Trophoblast cell (in vitro differentiated cells and primary cell): ENCODE data around the gene ART3.

Source experiments
- DNase-seq, 2 donors: peaks; one replicate each; pipeline ENCODE4 v3.0.0-alpha.2; 2016
- H2AFZ ChIP-seq: 2 replicates; pipeline ENCODE4 v1.6.1; 2013; ENCODE audit warnings: low read length, moderate library complexity, mild to moderate bottlenecking; ENCODE audit not compliant: insufficient read depth, poor library complexity
- H2AK5ac ChIP-seq: 2 replicates; pipeline ENCODE4 v1.6.1; 2013; ENCODE audit warnings: mild to moderate bottlenecking, low read length
- H2BK120ac ChIP-seq: 2 replicates; pipeline ENCODE4 v1.6.1; 2013; ENCODE audit warnings: low read length, mild to moderate bottlenecking, moderate library complexity; ENCODE audit not compliant: insufficient read depth, poor library complexity
- H2BK12ac ChIP-seq: 2 replicates; pipeline ENCODE4 v1.6.1; 2013; ENCODE audit warnings: mild to moderate bottlenecking, low read length, moderate library complexity
- H2BK5ac ChIP-seq: 2 replicates; pipeline ENCODE4 v1.6.1; 2013; ENCODE audit warnings: low read length, low read depth, moderate library complexity, mild to moderate bottlenecking; ENCODE audit not compliant: poor library complexity
- H3K14ac ChIP-seq: 2 replicates; pipeline ENCODE4 v1.6.1; 2013; ENCODE audit warnings: mild to moderate bottlenecking, low read length
- H3K18ac ChIP-seq: 2 replicates; pipeline ENCODE4 v1.6.1; 2013; ENCODE audit warnings: mild to moderate bottlenecking, low read length
- H3K23ac ChIP-seq: 2 replicates; pipeline ENCODE4 v1.6.1; 2013; ENCODE audit warnings: low read length
- H3K27ac ChIP-seq: 2 replicates; pipeline ENCODE4 v1.5.1; 2013; ENCODE audit warnings: low read depth, mild to moderate bottlenecking, inconsistent platforms, low read length, moderate library complexity
- H3K27me3 ChIP-seq: 2 replicates; pipeline ENCODE4 v1.6.1; 2013; ENCODE audit warnings: inconsistent platforms, mild to moderate bottlenecking, low read length, moderate library complexity; ENCODE audit not compliant: insufficient read depth
- H3K36me3 ChIP-seq, 2 experiments: 1 replicate in 1 of 2; 2 replicates in 1 of 2; pipeline ENCODE4 v1.6.1; 2013; ENCODE audit warnings: low read length in 2 of 2, mild to moderate bottlenecking in 2 of 2, moderate library complexity in 1 of 2; ENCODE audit not compliant: insufficient read depth in 2 of 2, control insufficient read depth in 1 of 2
- H3K4ac ChIP-seq: 2 replicates; pipeline ENCODE4 v1.6.1; 2013; ENCODE audit warnings: low read depth, mild to moderate bottlenecking, low read length, moderate library complexity
- H3K4me1 ChIP-seq, 2 experiments: 1 replicate in 1 of 2; 2 replicates in 1 of 2; pipeline ENCODE4 v1.6.1; 2013; ENCODE audit warnings: low read length in 2 of 2, mild to moderate bottlenecking in 2 of 2, moderate library complexity in 1 of 2; ENCODE audit not compliant: insufficient read depth in 2 of 2, control insufficient read depth in 1 of 2
- H3K4me2 ChIP-seq: 2 replicates; pipeline ENCODE4 v1.6.1; 2013; ENCODE audit warnings: inconsistent platforms, mild to moderate bottlenecking, low read length, moderate library complexity
- H3K4me3 ChIP-seq: 2 replicates; pipeline ENCODE4 v1.5.1; 2013; ENCODE audit warnings: mild to moderate bottlenecking, low read depth, low read length, inconsistent platforms
- H3K79me1 ChIP-seq: one replicate; pipeline ENCODE4 v1.6.1; 2013; ENCODE audit warnings: low read length
- H3K79me2 ChIP-seq: 2 replicates; pipeline ENCODE4 v1.6.1; 2013; ENCODE audit warnings: low read length, mild to moderate bottlenecking; ENCODE audit not compliant: control insufficient read depth, insufficient read depth, poor library complexity
- H3K9ac ChIP-seq: 2 replicates; pipeline ENCODE4 v1.6.1; 2013; ENCODE audit warnings: mild to moderate bottlenecking, low read length
- H3K9me3 ChIP-seq: 2 replicates; pipeline ENCODE4 v1.6.1; 2013; ENCODE audit warnings: low read depth, mild to moderate bottlenecking, control low read depth, inconsistent platforms, low read length; ENCODE audit not compliant: insufficient read depth
- H4K12ac ChIP-seq: 2 replicates; pipeline ENCODE4 v1.6.1; 2013; ENCODE audit warnings: low read depth, mild to moderate bottlenecking, low read length, moderate library complexity
- H4K8ac ChIP-seq: 2 replicates; pipeline ENCODE4 v1.6.1; 2013; ENCODE audit warnings: low read depth, mild to moderate bottlenecking, low read length, moderate library complexity
- H4K91ac ChIP-seq: one replicate; pipeline ENCODE4 v1.6.1; 2013; ENCODE audit warnings: low read depth, mild to moderate bottlenecking, low read length, moderate library complexity
- WGBS: extraction: QIAGEN DNeasy Blood & Tissue Kit; methylation state at CpG from one replicate; pipeline ENCODE4 v1.1.7; 2013; ENCODE audit warnings: missing lambda C conversion rate; ENCODE audit not compliant: insufficient read length, insufficient coverage; ENCODE audit errors: extremely low coverage; 5-methylcytosine and 5-hydroxymethylcytosine counted together

ART3 gene

DNA sequence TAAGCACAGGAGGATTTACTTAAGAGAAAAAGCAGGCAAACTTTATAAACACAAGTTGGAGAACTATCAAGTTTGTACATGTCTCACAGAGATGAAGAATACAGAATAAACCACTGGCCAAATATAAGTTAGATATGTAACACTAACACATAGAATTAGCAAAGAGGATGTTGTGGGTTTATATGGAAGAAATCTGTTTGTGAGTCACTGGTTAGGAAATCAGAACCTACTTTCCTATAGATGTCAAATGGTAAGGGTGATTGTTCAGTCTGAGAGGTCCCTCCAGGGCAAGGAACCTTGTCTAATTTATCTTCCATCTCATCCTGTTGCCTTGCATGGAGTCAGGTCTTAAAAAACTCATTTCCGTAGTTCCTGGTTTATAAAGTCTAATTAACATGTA, 14.8 kb upstream of the ART3 start:
- Histone ChIP-seq H3K14ac (no peak overlapping the region), H3K4me1 (no peaks in the 10 kb centered on the region), H4K12ac (no peak overlapping the region), H3K4ac (no peak overlapping the region), H3K27ac (no peak overlapping the region), H3K79me2 (no peaks in the 10 kb centered on the region), H3K9ac (no peak overlapping the region), H3K27me3 (no peaks in the 10 kb centered on the region), H2AK5ac (no peak overlapping the region), H2AFZ (no peak overlapping the region), H3K4me2 (no peak overlapping the region), H3K18ac (no peak overlapping the region), H2BK12ac (no peak overlapping the region), H4K8ac (no peak overlapping the region), H3K36me3 (no peaks in the 10 kb centered on the region), H3K79me1 (no peaks in the 10 kb centered on the region), H2BK5ac (no peak overlapping the region), H3K23ac (no peak overlapping the region), H4K91ac (no peak overlapping the region), H3K4me3 (no peak overlapping the region), H2BK120ac (no peak overlapping the region), H3K9me3 (no peaks in the 10 kb centered on the region)
- no CpG with 5 or more reads among the region's 1 CpG for WGBS
- no peak for DNase-seq

DNA sequence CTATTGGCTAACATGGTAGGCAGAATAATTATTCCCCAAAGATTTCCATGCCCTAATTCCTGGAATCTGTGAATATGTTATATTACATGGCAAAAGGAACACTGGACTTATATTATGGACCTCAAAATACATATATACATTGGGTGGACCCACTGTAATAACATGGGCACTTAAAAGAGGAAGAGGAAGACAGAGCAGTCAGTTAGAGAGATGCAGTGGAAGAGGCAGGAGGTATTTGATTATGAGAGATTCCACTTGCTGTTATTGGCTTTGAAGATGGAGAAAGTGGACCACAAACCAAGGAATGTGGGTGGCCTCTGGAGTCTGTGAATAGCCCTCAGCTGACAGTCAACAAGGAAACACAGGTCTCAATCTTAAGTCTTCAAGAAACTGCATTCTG, 14.0 kb upstream of the ART3 start:
- Histone ChIP-seq H3K4me1 (no peaks in the 10 kb centered on the region), H3K9me3 (no peaks in the 10 kb centered on the region), H2BK5ac (no peak overlapping the region), H3K79me1 (no peaks in the 10 kb centered on the region), H3K36me3 (no peaks in the 10 kb centered on the region), H3K4ac (no peak overlapping the region), H3K4me2 (no peak overlapping the region), H4K91ac (no peak overlapping the region), H3K9ac (no peak overlapping the region), H3K27me3 (no peaks in the 10 kb centered on the region), H3K27ac (no peak overlapping the region), H3K79me2 (no peaks in the 10 kb centered on the region), H3K4me3 (no peak overlapping the region), H2BK12ac (no peak overlapping the region), H2AK5ac (no peak overlapping the region), H2AFZ (no peak overlapping the region), H4K8ac (no peak overlapping the region), H4K12ac (no peak overlapping the region), H3K23ac (no peak overlapping the region), H3K14ac (no peak overlapping the region), H3K18ac (no peak overlapping the region), H2BK120ac (no peak overlapping the region)
- DNase-seq: no peak

DNA sequence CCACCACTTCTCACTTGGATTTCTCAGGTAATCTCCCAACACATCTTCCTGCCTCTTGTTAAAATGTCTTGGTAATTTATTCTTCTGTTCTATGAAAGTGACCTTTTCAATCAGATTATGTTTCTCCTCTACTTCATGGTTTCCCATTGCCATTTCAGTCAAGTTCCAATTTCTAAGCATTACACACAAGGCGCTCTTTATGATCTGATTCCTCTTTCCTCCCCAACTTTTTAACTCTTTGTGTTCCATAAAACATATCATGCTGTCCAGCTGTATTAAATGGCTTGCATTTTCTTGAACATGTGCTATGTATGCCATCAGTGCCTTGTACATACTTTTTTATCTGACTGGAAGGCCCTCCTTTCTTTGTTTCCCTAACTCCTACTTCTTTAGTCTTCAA, 13.1 kb upstream of the ART3 start:
- Histone ChIP-seq H3K79me1 (no peaks in the 10 kb centered on the region), H3K4ac (no peak overlapping the region), H4K91ac (no peak overlapping the region), H3K79me2 (no peaks in the 10 kb centered on the region), H3K9me3 (no peaks in the 10 kb centered on the region), H3K18ac (no peak overlapping the region), H4K8ac (no peak overlapping the region), H3K4me1 (no peaks in the 10 kb centered on the region), H2AK5ac (no peak overlapping the region), H3K27me3 (no peaks in the 10 kb centered on the region), H3K36me3 (no peaks in the 10 kb centered on the region), H3K14ac (no peak overlapping the region), H2AFZ (no peak overlapping the region), H3K4me3 (no peak overlapping the region), H3K23ac (no peak overlapping the region), H3K4me2 (no peak overlapping the region), H3K9ac (no peak overlapping the region), H2BK120ac (no peak overlapping the region), H4K12ac (no peak overlapping the region), H2BK12ac (no peak overlapping the region), H3K27ac (no peak overlapping the region), H2BK5ac (no peak overlapping the region)
- no peak for DNase-seq
- no CpG with 5 or more reads among the region's 1 CpG for WGBS

DNA sequence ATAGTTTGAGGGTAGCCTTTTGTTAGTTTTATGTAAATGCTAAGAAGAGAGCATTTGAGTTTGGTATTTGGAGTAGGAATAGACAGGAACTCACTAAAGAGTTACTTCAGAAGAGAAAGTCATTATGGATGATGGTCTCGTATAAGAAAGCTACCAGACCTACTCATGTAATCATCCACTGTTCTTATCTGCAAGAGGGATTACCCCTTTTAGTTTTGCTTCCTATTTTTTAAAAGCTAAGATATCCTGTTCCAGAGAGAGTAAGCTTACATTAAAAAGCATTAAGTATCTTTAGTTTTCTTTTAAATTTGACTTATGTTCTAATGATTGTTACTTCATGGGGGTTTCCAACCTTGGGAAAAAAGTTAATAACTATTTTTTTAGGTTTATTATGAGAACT, 12.5 kb upstream of the ART3 start:
- Histone ChIP-seq H2BK120ac (no peak overlapping the region), H3K4me3 (no peak overlapping the region), H3K9me3 (no peaks in the 10 kb centered on the region), H3K4me2 (no peak overlapping the region), H2BK5ac (no peak overlapping the region), H3K4ac (no peak overlapping the region), H2AK5ac (no peak overlapping the region), H3K79me1 (no peaks in the 10 kb centered on the region), H3K79me2 (no peaks in the 10 kb centered on the region), H3K4me1 (no peaks in the 10 kb centered on the region), H4K12ac (no peak overlapping the region), H3K18ac (no peak overlapping the region), H3K14ac (no peak overlapping the region), H4K91ac (no peak overlapping the region), H4K8ac (no peak overlapping the region), H3K27me3 (no peaks in the 10 kb centered on the region), H2AFZ (no peak overlapping the region), H2BK12ac (no peak overlapping the region), H3K23ac (no peak overlapping the region), H3K36me3 (no peaks in the 10 kb centered on the region), H3K27ac (no peak overlapping the region), H3K9ac (no peak overlapping the region)
- DNase-seq: no peak
- no CpG with 5 or more reads among the region's 1 CpG for WGBS

DNA sequence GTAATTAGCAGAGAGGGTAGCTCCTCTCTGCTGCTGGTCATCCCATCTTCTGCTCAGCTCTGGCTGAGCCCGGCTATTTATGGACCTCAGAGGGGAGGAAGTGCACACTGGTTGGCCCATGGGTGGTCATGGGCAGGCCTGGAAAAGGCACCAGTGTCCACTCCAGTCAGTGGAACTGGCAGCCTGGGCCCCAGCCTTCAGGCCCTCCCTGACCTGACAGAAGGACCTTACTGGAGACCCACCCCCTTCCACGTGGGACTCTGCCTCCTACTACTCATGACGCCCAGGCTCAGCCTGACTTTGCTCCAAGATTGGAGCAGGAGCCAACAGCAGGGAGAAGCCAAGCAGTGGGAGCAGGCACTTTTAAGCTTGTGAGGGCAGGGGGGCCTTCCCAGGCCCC, 8.0 kb upstream of the ART3 start:
- no peak for DNase-seq
- no peak overlapping the region for H2AK5ac ChIP-seq
- H2AFZ ChIP-seq: no peak overlapping the region
- no peaks in the 10 kb centered on the region for H3K79me1 ChIP-seq
- no peak overlapping the region for H2BK5ac ChIP-seq
- no peaks in the 10 kb centered on the region for H3K4me1 ChIP-seq
- no peaks in the 10 kb centered on the region for H3K36me3 ChIP-seq
- no peak overlapping the region for H3K18ac ChIP-seq
- no peak overlapping the region for H3K14ac ChIP-seq
- no peaks in the 10 kb centered on the region for H3K79me2 ChIP-seq
- no peak overlapping the region for H3K9ac ChIP-seq
- H3K4me2 ChIP-seq: no peak overlapping the region
- no peaks in the 10 kb centered on the region for H3K9me3 ChIP-seq
- no peak overlapping the region for H4K8ac ChIP-seq
- no peak overlapping the region for H3K4ac ChIP-seq
- no peak overlapping the region for H4K12ac ChIP-seq
- H3K27me3 ChIP-seq: no peaks in the 10 kb centered on the region
- no peak overlapping the region for H2BK120ac ChIP-seq
- H3K23ac ChIP-seq: no peak overlapping the region
- no CpG with 5 or more reads among the region's 3 CpGs for WGBS
- no peak overlapping the region for H3K4me3 ChIP-seq
- H3K27ac ChIP-seq: no peak overlapping the region
- H2BK12ac ChIP-seq: no peak overlapping the region
- H4K91ac ChIP-seq: no peak overlapping the region
